K562 (cell line): ENCODE results near the gene SOBP. TPM values are rescaled to one million over a fixed set of nuclear protein-coding genes. Genes with fewer than 3 reads are reported as not detected.

ENCODE experiments used
- ATAC-seq: fragments of 200-7000 bp; cut with Tn5 transposase; 3 replicates; pipeline ENCODE4 v1.9.1; 2020; ENCODE audit warnings: moderate library complexity
- BruUV-seq: library from RNA; stranded (reverse); fragments of 400-500 nt; replicated peaks from 2 replicates; lab custom pipeline; 2021; lab: Mats Ljungman, UMichigan
- CTCF ChIA-PET: fragments of 300-600 bp; formaldehyde crosslinking; extraction: SDS; loops from one replicate; lab custom pipeline; 2021; ENCODE audit warnings: low intra/inter-chr PET ratio; lab: Yijun Ruan, JAX
- POLR2A ChIA-PET: fragments of 300-600, 350-650 bp; sonication (Branson Sonifier 250); formaldehyde crosslinking; extraction: SDS; loops from one replicate; lab custom pipeline; 2021; ENCODE audit warnings: antibody characterized with exemption, inconsistent platforms; lab: Yijun Ruan, JAX
- DNase-seq, 4 experiments: peaks; one replicate each; pipeline versions ENCODE4 v3.0.0 to v3.0.0-alpha.2; 2011 to 2018; ENCODE audit warnings: low spot score in 3 of 4, mixed read lengths in 3 of 4; ENCODE audit errors: extremely low read depth in 1 of 4
- FAIRE-seq: peaks from 2 replicates; lab custom pipeline; 2011; peaks lifted over from hg19 to GRCh38; lab: Jason Lieb, UNC
- H2AFZ ChIP-seq: 2 replicates; pipeline ENCODE4 v1.6.0; 2011; ENCODE audit warnings: low read depth, low read length, control low read depth, inconsistent platforms
- H3K27ac ChIP-seq: fragments of 200-600 bp; 3 replicates; pipeline ENCODE4 v1.8.0; 2011; ENCODE audit warnings: low read depth, mild to moderate bottlenecking, control low read depth, inconsistent platforms, low read length, moderate library complexity, mixed read lengths; ENCODE audit errors: extremely low read depth
- H3K27me3 ChIP-seq, 2 experiments: fragments of 300-600 bp in 1 of 2; 2 replicates in 1 of 2; 3 replicates in 1 of 2; pipeline versions ENCODE4 v1.6.0 to v1.8.0; 2011; ENCODE audit warnings: inconsistent platforms in 2 of 2, low read length in 2 of 2, mild to moderate bottlenecking in 1 of 2, mixed read lengths in 1 of 2, moderate library complexity in 1 of 2; ENCODE audit not compliant: control insufficient read depth in 2 of 2, insufficient read depth in 2 of 2
- H3K36me3 ChIP-seq: fragments of 300-600 bp; 3 replicates; pipeline ENCODE4 v1.8.0; 2011; ENCODE audit warnings: mild to moderate bottlenecking, low read length, inconsistent platforms; ENCODE audit not compliant: control insufficient read depth, insufficient read depth
- H3K4me1 ChIP-seq, 2 experiments: fragments of 200-600 bp in 1 of 2; replicated peaks in 1 of 2; 2 replicates in 1 of 2; 3 replicates in 1 of 2; pipeline versions ENCODE4 v1.5.1 to v1.8.0; 2011; ENCODE audit warnings: inconsistent platforms in 2 of 2, low read length in 2 of 2, mild to moderate bottlenecking in 1 of 2, mixed read lengths in 1 of 2, moderate library complexity in 1 of 2; ENCODE audit not compliant: control insufficient read depth in 2 of 2, insufficient read depth in 2 of 2
- H3K4me2 ChIP-seq: 2 replicates; pipeline ENCODE4 v1.6.1; 2011; ENCODE audit warnings: low read length, control low read depth, inconsistent platforms, mixed read lengths; ENCODE audit not compliant: insufficient read depth
- H3K4me3 ChIP-seq: fragments of 200-600 bp; sonication (generic), shearing (Covaris generic); 2 replicates; pipeline ENCODE4 v1.5.1; 2016; ENCODE audit warnings: control low read depth, inconsistent platforms
- H3K79me2 ChIP-seq: fragments of 200-600 bp; 3 replicates; pipeline ENCODE4 v1.8.0; 2011; ENCODE audit warnings: low read length, inconsistent platforms; ENCODE audit not compliant: control insufficient read depth, insufficient read depth
- H3K9ac ChIP-seq, 2 experiments: 2 replicates each; pipeline versions ENCODE4 v1.6.0 to v1.6.1; 2011; ENCODE audit warnings: low read depth in 2 of 2, low read length in 2 of 2, control low read depth in 1 of 2, inconsistent platforms in 1 of 2, mild to moderate bottlenecking in 1 of 2, mixed read lengths in 1 of 2; ENCODE audit not compliant: insufficient read depth in 1 of 2
- H3K9me1 ChIP-seq: one replicate; pipeline ENCODE4 v1.6.0; 2011; ENCODE audit warnings: inconsistent platforms, mild to moderate bottlenecking, low read length, moderate library complexity; ENCODE audit not compliant: control insufficient read depth, insufficient read depth
- H3K9me3 ChIP-seq: replicated peaks from 2 replicates; pipeline ENCODE4 v1.5.1; 2011; ENCODE audit warnings: low read depth, low read length, inconsistent platforms; ENCODE audit not compliant: control insufficient read depth, insufficient read depth
- H4K20me1 ChIP-seq: replicated peaks from 2 replicates; pipeline ENCODE4 v1.6.1; 2011; ENCODE audit warnings: low read length, inconsistent platforms, mixed read lengths; ENCODE audit not compliant: control insufficient read depth, insufficient read depth
- ARID2 ChIP-seq: fragments of 450-650 bp; IDR thresholded peaks from 2 replicates; pipeline ENCODE4 v1.6.1; 2017; ENCODE audit warnings: antibody characterized with exemption, mild to moderate bottlenecking
- BMI1 ChIP-seq: fragments of 150-350 bp; IDR thresholded peaks from 2 replicates; pipeline ENCODE4 v1.6.1; 2014; ENCODE audit warnings: low read length
- DMBX1 ChIP-seq: fragments of 250-450 bp; sonication (Bioruptor Pico); IDR thresholded peaks from 2 replicates; pipeline ENCODE4 v1.8.0; 2022; ENCODE audit warnings: inconsistent platforms, mild to moderate bottlenecking, moderate library complexity, borderline replicate concordance
- EGR1 ChIP-seq: fragments of 450-650 bp; conservative IDR thresholded peaks from 2 replicates; pipeline ENCODE4 v1.6.1; 2017; ENCODE audit warnings: mild to moderate bottlenecking
- ESRRA ChIP-seq: fragments of 450-650 bp; IDR thresholded peaks from 2 replicates; pipeline ENCODE4 v1.6.1; 2014; ENCODE audit warnings: low read depth, mild to moderate bottlenecking, moderate library complexity, borderline replicate concordance
- ETV1 ChIP-seq: fragments of 450-650 bp; conservative IDR thresholded peaks from 2 replicates; pipeline ENCODE4 v1.6.1; 2016; ENCODE audit warnings: missing genetic modification characterization, control low read depth, low read depth, missing compliant biosample characterization
- MECOM ChIP-seq: fragments of 250-450 bp; sonication (Bioruptor Pico); IDR thresholded peaks from 2 replicates; pipeline ENCODE4 v1.8.0; 2022; ENCODE audit warnings: inconsistent platforms
- YY1 ChIP-seq, 3 experiments: IDR thresholded peaks; 2 replicates each; pipeline ENCODE4 v1.6.1; 2011; ENCODE audit warnings: low read length in 2 of 3, mild to moderate bottlenecking in 2 of 3, moderate library complexity in 2 of 3, borderline replicate concordance in 1 of 3, control low read depth in 1 of 3, low read depth in 1 of 3; ENCODE audit not compliant: insufficient read depth in 3 of 3, insufficient replicate concordance in 2 of 3, control insufficient read depth in 1 of 3, insufficient read length in 1 of 3; ENCODE audit errors: extremely low read depth in 1 of 3
- ZNF146 ChIP-seq: IDR thresholded peaks from one replicate; pipeline ENCODE4 v1.6.1; 2018; ENCODE audit warnings: missing compliant biosample characterization; ENCODE audit not compliant: unreplicated experiment
- ZNF695 ChIP-seq: fragments of 450-650 bp; formaldehyde crosslinking; IDR thresholded peaks from 2 replicates; pipeline ENCODE4 v1.4.0; 2020; ENCODE audit warnings: mild to moderate bottlenecking, moderate library complexity
- WGBS: fragments of 100-300 bp; shearing (Covaris generic); methylation state at CpG from one replicate; pipeline ENCODE4 v1.1.6; 2016; ENCODE audit warnings: low coverage, mixed read lengths; ENCODE audit not compliant: insufficient coverage; ENCODE audit errors: missing lambda C conversion rate; 5-methylcytosine and 5-hydroxymethylcytosine counted together
- in situ Hi-C: fragments of 300-500 bp; cut with MboI; formaldehyde crosslinking; loops from 4 replicates; pipeline ENCODE4 v1.15.0; 2018; ENCODE audit warnings: inconsistent platforms, mixed read lengths
- intact Hi-C: fragments of 100-400 bp; cut with micrococcal nuclease; formaldehyde crosslinking; loops from 2 replicates; pipeline ENCODE4 v1.14.2; 2022
- polyA plus RNA-seq, 8 experiments: library from polyadenylated mRNA; depleted of rRNA in 4 of 8; stranded (reverse) in 5 of 8; unstranded in 3 of 8; fragments of >200 nt; fragmentation: Nextera tagmentation in 2 of 8; fragmentation: Illumina TruSeq in 1 of 8; extraction: Ambion mirVana in 2 of 8; extraction: Trizol in 1 of 8; gene quantifications; 2 replicates each; pipeline versions ENCODE4 v1.2.1 to v1.2.3, GENCODE V29; 2011 to 2014; ENCODE audit warnings: inconsistent platforms in 1 of 8, missing spikeins in 1 of 8
- total RNA-seq, 7 experiments: library from RNA; depleted of rRNA in 6 of 7; stranded (reverse); fragments of >200 nt in 6 of 7; fragmentation: Illumina TruSeq in 2 of 7; extraction: Trizol in 2 of 7; gene quantifications; 2 replicates each; pipeline versions ENCODE4 v1.2.1 to v1.2.3, GENCODE V29; 2011 to 2021; ENCODE audit warnings: low replicate concordance in 1 of 7
- TF ChIP-seq, protein P1 (sequence below): fragments of 250-450 bp; sonication (Bioruptor Pico); IDR thresholded peaks from 2 replicates; pipeline ENCODE4 v1.4.0; 2020

Gene SOBP
- total and polyA plus RNA-seq, 9 of the 15 experiments (the other 6 are each of a cell fraction or from before 2014, with no cell fraction given) = 0.16 TPM; not detected in 8

DNA sequence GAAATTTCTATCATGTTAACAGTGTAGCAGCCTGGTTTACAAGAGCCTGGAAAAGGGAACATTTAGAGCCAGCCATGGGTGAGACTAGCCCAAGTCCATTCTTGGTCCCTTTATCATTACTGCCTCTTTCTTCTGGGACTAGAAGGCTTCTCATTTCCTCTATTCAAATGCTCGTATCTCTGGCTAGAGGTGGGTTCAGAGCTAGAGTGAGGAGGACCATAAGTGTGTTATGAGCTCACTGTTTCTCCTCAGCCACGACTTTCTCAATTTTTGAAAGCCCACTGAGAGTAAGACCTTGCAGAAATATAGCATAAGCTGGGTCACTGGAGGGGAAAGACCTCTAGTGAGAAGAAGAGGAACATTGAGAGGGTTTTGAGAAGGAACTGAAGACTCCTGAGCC is 100.0 kb downstream of the SOBP start:
- ChIA-PET CTCF (no interaction called here), POLR2A (no interaction called here)
- Histone ChIP-seq H3K9me1 (no peaks in the 10 kb centered on the region), H3K4me2 (no peak overlapping the region), H3K36me3 (no peaks in the 10 kb centered on the region), H3K4me3 (no peak overlapping the region), H3K9ac (no peak overlapping the region), H2AFZ (no peak overlapping the region), H3K4me1 (no peaks in the 10 kb centered on the region), H3K79me2 (no peaks in the 10 kb centered on the region), H3K27ac (no peak overlapping the region), H4K20me1 (no peaks in the 10 kb centered on the region; the same call in 1 of the 2 replicates), H3K9me3 (no peaks in the 10 kb centered on the region), H3K27me3 (peaks cover 8 to 12% of the 10 kb centered on the region in 2 experiments; a peak in 4 of 5 replicates)
- WGBS = 0% methylated on average over 2 of the region's 2 CpGs
- DNase-seq (no peak), ATAC-seq (no peak), FAIRE-seq (no peak)
- TF ChIP-seq ZNF695 (CRISPR knock-in tag) (no peak), EGR1 (no peak), ZNF146 (no peak), ARID2 (no peak), YY1 (IDR thresholded peaks at IDR 0.05; ENCODE audit: borderline replicate concordance in 1 of 3, control insufficient read depth in 1 of 3, extremely low read depth in 1 of 3, insufficient read depth in 3 of 3, insufficient read length in 1 of 3, insufficient replicate concordance in 2 of 3, low read depth in 1 of 3, low read length in 2 of 3) (no peak), ETV1 (tag) (no peak), ESRRA (no peak), MECOM (CRISPR knock-in tag) (no peak), DMBX1 (CRISPR knock-in tag) (no peak), BMI1 (no peak)
- TF ChIP-seq, protein P1, sequence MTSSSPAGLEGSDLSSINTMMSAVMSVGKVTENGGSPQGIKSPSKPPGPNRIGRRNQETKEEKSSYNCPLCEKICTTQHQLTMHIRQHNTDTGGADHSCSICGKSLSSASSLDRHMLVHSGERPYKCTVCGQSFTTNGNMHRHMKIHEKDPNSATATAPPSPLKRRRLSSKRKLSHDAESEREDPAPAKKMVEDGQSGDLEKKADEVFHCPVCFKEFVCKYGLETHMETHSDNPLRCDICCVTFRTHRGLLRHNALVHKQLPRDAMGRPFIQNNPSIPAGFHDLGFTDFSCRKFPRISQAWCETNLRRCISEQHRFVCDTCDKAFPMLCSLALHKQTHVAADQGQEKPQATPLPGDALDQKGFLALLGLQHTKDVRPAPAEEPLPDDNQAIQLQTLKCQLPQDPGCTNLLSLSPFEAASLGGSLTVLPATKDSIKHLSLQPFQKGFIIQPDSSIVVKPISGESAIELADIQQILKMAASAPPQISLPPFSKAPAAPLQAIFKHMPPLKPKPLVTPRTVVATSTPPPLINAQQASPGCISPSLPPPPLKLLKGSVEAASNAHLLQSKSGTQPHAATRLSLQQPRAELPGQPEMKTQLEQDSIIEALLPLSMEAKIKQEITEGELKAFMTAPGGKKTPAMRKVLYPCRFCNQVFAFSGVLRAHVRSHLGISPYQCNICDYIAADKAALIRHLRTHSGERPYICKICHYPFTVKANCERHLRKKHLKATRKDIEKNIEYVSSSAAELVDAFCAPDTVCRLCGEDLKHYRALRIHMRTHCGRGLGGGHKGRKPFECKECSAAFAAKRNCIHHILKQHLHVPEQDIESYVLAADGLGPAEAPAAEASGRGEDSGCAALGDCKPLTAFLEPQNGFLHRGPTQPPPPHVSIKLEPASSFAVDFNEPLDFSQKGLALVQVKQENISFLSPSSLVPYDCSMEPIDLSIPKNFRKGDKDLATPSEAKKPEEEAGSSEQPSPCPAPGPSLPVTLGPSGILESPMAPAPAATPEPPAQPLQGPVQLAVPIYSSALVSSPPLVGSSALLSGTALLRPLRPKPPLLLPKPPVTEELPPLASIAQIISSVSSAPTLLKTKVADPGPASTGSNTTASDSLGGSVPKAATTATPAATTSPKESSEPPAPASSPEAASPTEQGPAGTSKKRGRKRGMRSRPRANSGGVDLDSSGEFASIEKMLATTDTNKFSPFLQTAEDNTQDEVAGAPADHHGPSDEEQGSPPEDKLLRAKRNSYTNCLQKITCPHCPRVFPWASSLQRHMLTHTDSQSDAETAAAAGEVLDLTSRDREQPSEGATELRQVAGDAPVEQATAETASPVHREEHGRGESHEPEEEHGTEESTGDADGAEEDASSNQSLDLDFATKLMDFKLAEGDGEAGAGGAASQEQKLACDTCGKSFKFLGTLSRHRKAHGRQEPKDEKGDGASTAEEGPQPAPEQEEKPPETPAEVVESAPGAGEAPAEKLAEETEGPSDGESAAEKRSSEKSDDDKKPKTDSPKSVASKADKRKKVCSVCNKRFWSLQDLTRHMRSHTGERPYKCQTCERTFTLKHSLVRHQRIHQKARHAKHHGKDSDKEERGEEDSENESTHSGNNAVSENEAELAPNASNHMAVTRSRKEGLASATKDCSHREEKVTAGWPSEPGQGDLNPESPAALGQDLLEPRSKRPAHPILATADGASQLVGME (CRISPR knock-in tag) = no peak
- in situ Hi-C loops = no loop called here
- intact Hi-C loops = no loop called here
- no TSS peak for BruUV-seq
